Fibroblast of the aortic adventitia (primary cell): Measurements from ENCODE around the gene NR5A1. TPM values are rescaled to one million over a fixed set of nuclear protein-coding genes. Genes with fewer than 3 reads are reported as not detected.

Experiments
- DNase-seq: peaks from one replicate; pipeline ENCODE4 v3.0.0-alpha.2; 2010; ENCODE audit warnings: low read depth
- H3K4me3 ChIP-seq: 2 replicates; pipeline ENCODE4 v1.5.1; 2011; ENCODE audit warnings: low read depth, mild to moderate bottlenecking, control low read depth, low read length, moderate library complexity
- CTCF ChIP-seq: IDR thresholded peaks from 2 replicates; pipeline ENCODE4 v1.5.1; 2011; ENCODE audit warnings: mild to moderate bottlenecking, low read length, control low read depth, inconsistent platforms; ENCODE audit not compliant: insufficient read depth
- total RNA-seq: library from RNA; depleted of rRNA; stranded (reverse); fragments of >200 nt; gene quantifications from 2 replicates; pipeline ENCODE4 v1.2.3, GENCODE V29; 2012; ENCODE audit warnings: low replicate concordance

NR5A1 gene
- total RNA-seq, 1 donor: not detected

- no peak for DNase-seq
- TF ChIP-seq CTCF: no peak
- H3K4me3 ChIP-seq: no peak overlapping the region
Observed at GRCh38 chr9:124448019-124448418, 59.2 kb downstream of the NR5A1 start.

- H3K4me3 ChIP-seq: no peak overlapping the region
- no peak for TF ChIP-seq CTCF
- DNase-seq: no peak
Observed at GRCh38 chr9:124447297-124447661, 59.9 kb downstream of the NR5A1 start.

GRCh38 chr9:124444166-124444565 lies 63.0 kb downstream of the NR5A1 start:
- no peak overlapping the region for H3K4me3 ChIP-seq
- TF ChIP-seq CTCF: no peak
- DNase-seq: no peak

GRCh38 chr9:124443625-124444024 lies 63.6 kb downstream of the NR5A1 start:
- DNase-seq: no peak
- H3K4me3 ChIP-seq: no peak overlapping the region
- no peak for TF ChIP-seq CTCF

- no peak overlapping the region for H3K4me3 ChIP-seq
- DNase-seq: no peak
- no peak for TF ChIP-seq CTCF
Observed at GRCh38 chr9:124442826-124443225, 64.4 kb downstream of the NR5A1 start.

- no peak overlapping the region for H3K4me3 ChIP-seq
- DNase-seq: no peak
- no peak for TF ChIP-seq CTCF
Observed at GRCh38 chr9:124442379-124442778, 64.8 kb downstream of the NR5A1 start.

GRCh38 chr9:124441291-124441690 lies 65.9 kb downstream of the NR5A1 start:
- DNase-seq: no peak
- H3K4me3 ChIP-seq: no peak overlapping the region
- no peak for TF ChIP-seq CTCF
